MM.1S (cell line): ENCODE data around the gene SLC25A20.

Source experiments
- EZH2 ChIP-seq: fragments of 300-600 bp; sonication (generic); optimal IDR thresholded peaks from 2 replicates; pipeline ENCODE3; 2017; ENCODE audit warnings: low read depth, mild to moderate bottlenecking, antibody characterized with exemption, low read length, mixed read lengths
- TF ChIP-seq, protein P1 (sequence below): fragments of 300-600 bp; sonication (generic); IDR thresholded peaks from 2 replicates; pipeline ENCODE4 v1.5.1; 2016; ENCODE audit warnings: antibody characterized with exemption, low read length, mixed read lengths

DNA sequence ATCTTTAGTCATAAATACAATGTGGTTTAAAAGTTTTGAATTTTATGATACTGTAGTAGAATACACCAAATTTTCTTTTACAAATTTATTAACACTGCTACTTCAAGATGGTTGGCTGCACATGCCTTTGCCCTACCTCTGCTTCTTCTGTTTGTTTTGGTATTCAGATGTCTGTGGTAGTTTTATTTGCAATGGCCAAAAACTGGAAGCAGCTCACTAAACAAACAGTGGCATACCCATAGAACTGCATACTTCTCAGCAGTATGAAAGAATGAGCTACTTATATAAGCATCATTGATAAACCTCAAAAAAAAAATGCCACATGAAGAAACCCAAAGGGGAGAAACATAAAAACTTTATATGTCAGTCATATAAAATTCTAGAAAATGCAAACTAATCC, 39.5 kb upstream of the SLC25A20 start:
- no peak for TF ChIP-seq EZH2
- TF ChIP-seq, protein P1, sequence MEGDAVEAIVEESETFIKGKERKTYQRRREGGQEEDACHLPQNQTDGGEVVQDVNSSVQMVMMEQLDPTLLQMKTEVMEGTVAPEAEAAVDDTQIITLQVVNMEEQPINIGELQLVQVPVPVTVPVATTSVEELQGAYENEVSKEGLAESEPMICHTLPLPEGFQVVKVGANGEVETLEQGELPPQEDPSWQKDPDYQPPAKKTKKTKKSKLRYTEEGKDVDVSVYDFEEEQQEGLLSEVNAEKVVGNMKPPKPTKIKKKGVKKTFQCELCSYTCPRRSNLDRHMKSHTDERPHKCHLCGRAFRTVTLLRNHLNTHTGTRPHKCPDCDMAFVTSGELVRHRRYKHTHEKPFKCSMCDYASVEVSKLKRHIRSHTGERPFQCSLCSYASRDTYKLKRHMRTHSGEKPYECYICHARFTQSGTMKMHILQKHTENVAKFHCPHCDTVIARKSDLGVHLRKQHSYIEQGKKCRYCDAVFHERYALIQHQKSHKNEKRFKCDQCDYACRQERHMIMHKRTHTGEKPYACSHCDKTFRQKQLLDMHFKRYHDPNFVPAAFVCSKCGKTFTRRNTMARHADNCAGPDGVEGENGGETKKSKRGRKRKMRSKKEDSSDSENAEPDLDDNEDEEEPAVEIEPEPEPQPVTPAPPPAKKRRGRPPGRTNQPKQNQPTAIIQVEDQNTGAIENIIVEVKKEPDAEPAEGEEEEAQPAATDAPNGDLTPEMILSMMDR: no peak
